Kidney epithelial cell (primary cell): ENCODE results near the gene STARD3. TPM values are rescaled to one million over a fixed set of nuclear protein-coding genes. Genes with fewer than 3 reads are reported as not detected.

Experiments used
- DNase-seq: peaks from one replicate; pipeline ENCODE4 v3.0.0-alpha.2; 2010; ENCODE audit warnings: low read depth
- H3K27me3 ChIP-seq: 2 replicates; pipeline ENCODE4 v1.6.0; 2011; ENCODE audit warnings: low read length; ENCODE audit not compliant: control insufficient read depth, insufficient read depth
- H3K36me3 ChIP-seq: 2 replicates; pipeline ENCODE4 v1.5.1; 2011; ENCODE audit warnings: low read length; ENCODE audit not compliant: control insufficient read depth, insufficient read depth
- H3K4me3 ChIP-seq: 2 replicates; pipeline ENCODE4 v1.5.1; 2011; ENCODE audit warnings: low read depth, mild to moderate bottlenecking, control low read depth, low read length
- total RNA-seq: library from RNA; depleted of rRNA; stranded (reverse); fragments of >200 nt; gene quantifications from 2 replicates; pipeline ENCODE4 v1.2.3, GENCODE V29; 2015
- TF ChIP-seq, protein P1 (sequence below): IDR thresholded peaks from 2 replicates; pipeline ENCODE4 v1.5.1; 2011; ENCODE audit warnings: mild to moderate bottlenecking, moderate library complexity, low read length, control low read depth, inconsistent platforms; ENCODE audit not compliant: insufficient read depth, poor library complexity, severe bottlenecking

The STARD3 gene
- total RNA-seq, 1 donor from 2014 or later, result 52.6 TPM

DNA sequence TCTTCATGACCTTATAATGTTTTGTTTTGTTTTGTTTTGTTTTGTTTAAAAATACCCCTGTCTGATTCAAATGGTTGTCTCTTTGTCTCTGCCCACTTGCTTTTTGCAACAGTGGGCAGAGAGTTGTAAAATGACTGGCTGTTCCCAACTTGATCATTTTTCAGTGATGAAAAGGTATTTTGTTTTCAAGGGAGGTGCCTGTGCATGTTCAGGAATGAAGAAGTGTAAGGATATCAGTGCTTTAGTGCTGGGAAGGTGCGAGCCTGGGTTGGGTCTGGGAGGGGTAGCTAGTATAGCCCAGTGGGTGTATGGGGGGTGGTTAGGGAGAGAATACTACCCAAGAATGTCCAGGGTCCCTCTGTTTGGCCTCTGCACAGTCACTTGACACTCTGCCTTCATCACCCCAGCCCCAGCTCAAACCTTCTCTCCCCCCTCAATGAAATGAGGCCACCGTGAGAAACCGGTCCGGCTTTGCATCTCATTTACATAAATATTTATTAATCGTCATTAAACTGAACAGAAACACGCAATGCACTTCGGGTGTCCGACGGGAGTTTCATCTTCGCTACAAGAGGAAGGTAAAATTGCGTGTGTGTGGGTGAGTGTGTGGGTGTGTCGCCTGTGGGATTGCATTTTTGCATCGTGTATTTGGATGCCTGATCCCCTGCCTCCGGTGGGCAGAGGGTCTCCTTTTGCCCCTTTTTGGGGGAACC is 33.5 kb upstream of the STARD3 start:
- no peak overlapping the region for H3K4me3 ChIP-seq
- no peak for DNase-seq
- TF ChIP-seq, protein P1, sequence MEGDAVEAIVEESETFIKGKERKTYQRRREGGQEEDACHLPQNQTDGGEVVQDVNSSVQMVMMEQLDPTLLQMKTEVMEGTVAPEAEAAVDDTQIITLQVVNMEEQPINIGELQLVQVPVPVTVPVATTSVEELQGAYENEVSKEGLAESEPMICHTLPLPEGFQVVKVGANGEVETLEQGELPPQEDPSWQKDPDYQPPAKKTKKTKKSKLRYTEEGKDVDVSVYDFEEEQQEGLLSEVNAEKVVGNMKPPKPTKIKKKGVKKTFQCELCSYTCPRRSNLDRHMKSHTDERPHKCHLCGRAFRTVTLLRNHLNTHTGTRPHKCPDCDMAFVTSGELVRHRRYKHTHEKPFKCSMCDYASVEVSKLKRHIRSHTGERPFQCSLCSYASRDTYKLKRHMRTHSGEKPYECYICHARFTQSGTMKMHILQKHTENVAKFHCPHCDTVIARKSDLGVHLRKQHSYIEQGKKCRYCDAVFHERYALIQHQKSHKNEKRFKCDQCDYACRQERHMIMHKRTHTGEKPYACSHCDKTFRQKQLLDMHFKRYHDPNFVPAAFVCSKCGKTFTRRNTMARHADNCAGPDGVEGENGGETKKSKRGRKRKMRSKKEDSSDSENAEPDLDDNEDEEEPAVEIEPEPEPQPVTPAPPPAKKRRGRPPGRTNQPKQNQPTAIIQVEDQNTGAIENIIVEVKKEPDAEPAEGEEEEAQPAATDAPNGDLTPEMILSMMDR, result no peak
- peaks cover 99% of the 10 kb centered on the region for H3K27me3 ChIP-seq
- H3K36me3 ChIP-seq, result no peaks in the 10 kb centered on the region

DNA sequence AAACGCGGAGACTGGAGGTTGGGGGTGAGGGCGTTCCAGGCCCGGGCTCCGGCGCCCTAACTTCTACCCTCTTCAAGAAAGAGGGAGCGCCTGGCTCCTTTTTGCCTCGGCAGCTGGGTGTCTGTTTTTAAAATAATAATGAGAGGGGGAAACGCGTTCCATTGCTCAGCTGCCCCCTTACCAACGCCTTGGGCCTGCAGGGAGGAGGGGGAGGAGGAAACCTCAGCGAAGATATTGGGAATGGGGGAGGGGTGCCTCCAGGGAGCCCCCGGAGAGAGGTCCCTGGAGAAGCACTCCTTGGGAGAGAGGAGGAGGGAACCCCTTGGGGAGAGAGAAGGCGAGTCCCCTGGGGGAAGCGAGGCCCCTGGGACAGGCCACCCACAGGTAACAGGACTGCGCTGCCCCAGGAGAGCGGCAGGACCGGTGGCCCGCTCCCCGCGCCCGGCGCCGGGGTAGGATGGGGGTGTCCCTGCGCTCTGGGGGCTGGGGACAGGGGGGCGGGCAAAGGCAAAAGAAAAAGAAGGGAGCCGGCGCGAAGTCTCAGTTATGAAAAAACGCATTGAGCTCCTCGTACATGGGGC is 31.9 kb upstream of the STARD3 start:
- no peak for DNase-seq
- TF ChIP-seq, protein P1, result no peak
- Histone ChIP-seq H3K36me3 (no peaks in the 10 kb centered on the region), H3K27me3 (peaks cover 99% of the 10 kb centered on the region), H3K4me3 (no peak overlapping the region)

DNA sequence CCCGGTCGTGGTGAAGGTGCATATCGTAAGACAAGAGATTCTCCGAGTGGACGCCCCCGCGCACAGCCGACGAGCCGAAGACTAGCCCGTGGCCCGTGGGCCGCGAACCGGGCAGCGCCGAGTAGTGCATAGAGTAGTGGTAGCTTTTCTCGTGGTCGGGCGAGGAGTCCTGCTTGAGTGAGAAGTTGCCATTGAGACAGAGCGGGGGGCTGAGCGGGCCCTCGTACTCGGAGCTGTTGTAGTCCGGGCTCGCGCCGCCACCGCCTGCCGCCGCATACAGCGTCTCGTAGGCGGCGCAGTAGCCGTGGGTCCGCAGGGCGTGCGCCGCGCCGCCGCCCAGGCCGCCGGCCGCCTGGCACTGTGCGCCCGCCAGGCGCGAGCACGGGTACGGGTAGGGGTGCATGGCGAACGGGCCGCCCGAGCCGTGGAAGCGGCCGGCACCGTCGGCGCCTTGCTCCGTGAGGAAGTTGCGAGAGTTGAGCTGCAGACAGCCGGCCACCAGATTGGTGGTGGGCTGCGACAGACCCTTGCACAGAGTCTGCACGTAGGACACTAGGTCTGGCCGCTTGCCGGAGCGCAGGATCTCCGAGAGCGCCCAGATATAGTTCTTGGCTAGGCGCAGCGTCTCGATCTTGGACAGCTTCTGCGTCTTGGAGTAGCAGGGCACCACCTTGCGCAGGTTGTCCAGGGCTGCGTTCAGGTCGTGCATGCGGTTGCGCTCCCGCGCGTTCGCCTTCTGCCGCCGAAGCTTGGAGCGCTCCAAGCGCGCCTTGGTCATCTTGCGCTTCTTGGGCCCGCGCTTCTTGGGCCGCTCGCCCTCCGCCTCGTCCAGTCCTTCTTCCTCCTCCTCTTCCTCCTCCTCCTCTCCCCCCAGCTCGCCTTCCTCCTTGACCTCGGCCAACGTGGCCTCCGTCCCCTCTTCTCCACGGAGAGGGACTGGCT is 31.2 kb upstream of the STARD3 start:
- TF ChIP-seq, protein P1, result no peak
- H3K36me3 ChIP-seq, result no peaks in the 10 kb centered on the region
- no peak overlapping the region for H3K4me3 ChIP-seq
- peaks cover 91% of the 10 kb centered on the region for H3K27me3 ChIP-seq
- no peak for DNase-seq

DNA sequence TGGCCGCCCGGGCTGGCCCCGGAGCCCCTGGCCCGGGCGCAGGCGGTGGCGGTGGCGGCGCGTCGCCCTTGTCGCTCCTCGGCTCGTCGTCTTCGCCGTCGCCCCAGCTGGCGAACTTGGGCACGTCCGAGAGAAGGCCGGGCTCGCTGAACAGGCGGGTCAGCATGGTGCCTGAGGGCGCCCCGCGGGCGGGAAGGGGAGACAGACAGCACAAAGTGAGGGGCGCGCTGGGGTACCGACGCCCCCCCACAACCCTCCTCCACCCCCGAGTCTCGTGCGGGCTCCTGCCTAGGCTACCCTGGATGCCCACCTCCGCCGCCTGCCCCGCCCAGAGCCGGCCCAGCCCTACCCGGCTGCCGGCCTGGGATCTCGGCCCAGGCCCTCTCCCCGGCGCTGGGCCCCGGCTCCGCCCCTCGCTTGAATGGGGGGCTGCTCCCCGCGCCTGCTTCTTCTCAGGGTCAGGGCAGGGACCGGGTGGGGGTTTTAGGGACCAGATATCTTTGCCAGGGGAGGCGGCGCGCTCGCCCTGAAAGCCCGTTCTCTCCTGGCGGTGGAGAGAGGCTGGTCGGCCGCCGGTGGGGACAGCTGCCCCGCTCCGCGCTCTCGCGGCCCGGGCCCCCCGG is 30.4 kb upstream of the STARD3 start:
- Histone ChIP-seq H3K36me3 (no peaks in the 10 kb centered on the region), H3K27me3 (peaks cover 88% of the 10 kb centered on the region), H3K4me3 (no peak overlapping the region)
- no peak for DNase-seq
- TF ChIP-seq, protein P1, result no peak

DNA sequence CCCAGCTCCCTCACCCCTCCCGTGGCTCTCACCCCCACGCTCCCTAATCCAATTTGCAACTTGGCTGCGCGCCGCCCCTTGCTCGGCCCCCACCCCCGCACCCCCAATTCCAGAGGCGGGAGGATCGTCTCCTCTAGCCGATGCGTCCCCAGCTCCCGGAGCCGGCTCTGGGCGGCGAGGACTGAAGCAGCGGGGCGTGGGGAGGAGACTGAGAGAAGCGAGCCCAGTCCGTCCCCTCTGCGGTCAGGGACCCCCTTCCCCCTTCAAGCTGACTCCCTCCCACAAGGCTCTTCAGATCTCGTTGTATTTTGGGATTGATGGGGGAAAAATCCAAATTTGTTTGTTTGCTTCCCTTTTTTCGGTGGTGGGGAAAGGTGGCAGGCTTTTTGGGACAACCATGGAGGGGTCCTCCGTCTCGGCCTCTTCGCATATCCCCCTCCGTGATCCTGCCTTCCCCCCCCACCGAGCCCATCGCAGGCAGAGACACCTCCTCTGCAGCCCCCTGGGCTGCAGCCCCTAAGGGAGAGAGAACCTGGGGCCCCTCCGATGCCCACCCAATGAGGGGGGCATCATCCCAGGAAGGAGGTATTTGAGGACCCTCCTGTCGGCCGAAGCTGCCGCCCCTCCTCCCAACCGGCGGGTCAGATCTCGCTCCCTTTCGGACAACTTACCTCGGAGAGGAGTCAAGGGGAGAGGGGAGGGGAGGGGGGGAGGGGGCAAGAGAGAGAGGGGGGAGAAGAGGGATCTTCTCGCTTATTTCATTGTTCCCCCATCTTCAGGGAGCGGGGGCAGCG is 29.7 kb upstream of the STARD3 start:
- DNase-seq, result no peak
- TF ChIP-seq, protein P1, result no peak
- peaks cover 87% of the 10 kb centered on the region for H3K27me3 ChIP-seq
- H3K36me3 ChIP-seq, result no peaks in the 10 kb centered on the region
- H3K4me3 ChIP-seq, result no peak overlapping the region
